SK-N-SH treated with all-trans-retinoic acid at 6 μM for 48 hours (cell line): ENCODE measurements around the gene EDIL3.

Source experiments
- ARNTL ChIP-seq: fragments of 450-650 bp; formaldehyde crosslinking; IDR thresholded peaks from 2 replicates; pipeline ENCODE4 v1.5.0; 2020; ENCODE audit warnings: low read depth, mild to moderate bottlenecking, moderate library complexity, borderline replicate concordance
- CREB5 ChIP-seq: fragments of 250-450 bp; sonication (Bioruptor Pico); IDR thresholded peaks from 2 replicates; pipeline ENCODE4 v1.5.1; 2020; ENCODE audit warnings: low read depth, mild to moderate bottlenecking, moderate library complexity
- CSDC2 ChIP-seq: fragments of 250-450 bp; sonication (Bioruptor Pico); IDR thresholded peaks from 2 replicates; pipeline ENCODE4 v1.5.0; 2020; ENCODE audit warnings: mild to moderate bottlenecking, moderate library complexity
- GLIS3 ChIP-seq: fragments of 250-450 bp; sonication (Bioruptor Pico); IDR thresholded peaks from 2 replicates; pipeline ENCODE4 v1.5.0; 2020; ENCODE audit warnings: mild to moderate bottlenecking, moderate library complexity
- OSR1 ChIP-seq: fragments of 250-450 bp; sonication (Bioruptor Pico); IDR thresholded peaks from 2 replicates; pipeline ENCODE4 v1.8.0; 2022; ENCODE audit warnings: moderate library complexity, mild to moderate bottlenecking, inconsistent platforms
- ZC3H10 ChIP-seq: fragments of 250-450 bp; sonication (Bioruptor Pico); IDR thresholded peaks from 2 replicates; pipeline ENCODE4 v1.5.1; 2021; ENCODE audit warnings: mild to moderate bottlenecking, moderate library complexity
- TF ChIP-seq, protein P1 (sequence below): fragments of 250-450 bp; sonication (Bioruptor Pico); IDR thresholded peaks from 2 replicates; pipeline ENCODE4 v1.8.0; 2020; ENCODE audit warnings: mild to moderate bottlenecking, moderate library complexity, borderline replicate concordance

DNA sequence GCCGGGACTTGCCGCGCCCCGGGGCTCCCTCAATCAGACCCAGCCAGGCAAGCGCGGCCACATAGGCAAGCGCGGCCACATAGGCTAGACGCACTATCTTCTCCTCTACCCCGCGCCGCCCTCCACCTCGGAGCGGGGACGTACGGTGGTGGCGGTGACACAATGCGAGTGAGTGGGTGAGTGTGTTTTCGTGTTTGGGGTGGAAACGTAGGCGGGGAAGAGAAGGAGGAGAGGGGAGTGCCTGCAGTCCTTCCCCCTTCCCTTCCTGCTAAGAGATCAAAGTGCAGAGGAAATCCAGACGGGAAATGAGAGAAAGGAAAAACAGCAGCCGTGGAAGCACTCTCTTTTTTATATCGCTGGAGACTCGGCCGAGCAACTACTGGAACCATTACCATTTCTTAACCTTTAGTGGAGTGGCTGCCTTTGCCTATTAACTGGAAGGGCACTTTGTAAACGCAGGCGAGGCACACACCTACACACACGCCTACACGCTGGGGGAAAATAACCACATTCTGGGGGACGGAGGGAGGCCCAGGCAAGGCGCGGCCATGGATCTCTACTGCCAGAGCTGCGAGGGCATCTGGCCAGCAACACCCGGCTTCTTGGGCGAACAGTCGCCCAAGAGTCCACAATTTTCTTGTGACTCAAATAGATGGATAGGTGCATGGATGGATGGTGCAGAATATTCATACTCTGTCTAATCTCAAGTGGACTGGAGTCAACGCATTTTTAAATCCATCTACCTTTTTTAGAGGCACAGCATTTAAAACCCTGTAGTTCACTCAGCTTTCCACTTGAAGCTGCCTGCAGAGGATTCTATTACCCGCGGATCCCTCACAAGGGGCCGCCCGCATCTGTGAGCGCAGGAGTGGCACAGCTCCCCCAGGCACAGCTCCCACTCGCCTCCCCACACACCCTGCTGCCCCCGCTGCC, 2.1 kb downstream of the EDIL3 start:
- TF ChIP-seq ARNTL (CRISPR knock-in tag), result no peak
- TF ChIP-seq, protein P1, sequence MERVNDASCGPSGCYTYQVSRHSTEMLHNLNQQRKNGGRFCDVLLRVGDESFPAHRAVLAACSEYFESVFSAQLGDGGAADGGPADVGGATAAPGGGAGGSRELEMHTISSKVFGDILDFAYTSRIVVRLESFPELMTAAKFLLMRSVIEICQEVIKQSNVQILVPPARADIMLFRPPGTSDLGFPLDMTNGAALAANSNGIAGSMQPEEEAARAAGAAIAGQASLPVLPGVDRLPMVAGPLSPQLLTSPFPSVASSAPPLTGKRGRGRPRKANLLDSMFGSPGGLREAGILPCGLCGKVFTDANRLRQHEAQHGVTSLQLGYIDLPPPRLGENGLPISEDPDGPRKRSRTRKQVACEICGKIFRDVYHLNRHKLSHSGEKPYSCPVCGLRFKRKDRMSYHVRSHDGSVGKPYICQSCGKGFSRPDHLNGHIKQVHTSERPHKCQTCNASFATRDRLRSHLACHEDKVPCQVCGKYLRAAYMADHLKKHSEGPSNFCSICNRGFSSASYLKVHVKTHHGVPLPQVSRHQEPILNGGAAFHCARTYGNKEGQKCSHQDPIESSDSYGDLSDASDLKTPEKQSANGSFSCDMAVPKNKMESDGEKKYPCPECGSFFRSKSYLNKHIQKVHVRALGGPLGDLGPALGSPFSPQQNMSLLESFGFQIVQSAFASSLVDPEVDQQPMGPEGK (CRISPR knock-in tag), result no peak
- no peak for TF ChIP-seq CREB5 (CRISPR knock-in tag)
- no peak for TF ChIP-seq OSR1 (CRISPR knock-in tag)
- no peak for TF ChIP-seq CSDC2
- TF ChIP-seq ZC3H10, result no peak
- TF ChIP-seq GLIS3 (CRISPR knock-in tag), result no peak
